Activated naive CD4-positive, alpha-beta T cell treated with anti-CD3 and anti-CD28 coated beads, Interleukin-2, amount 10 ng/mL, durations not matched to agents 5 hours and 36 hours (primary cell): Measurements from ENCODE around the gene ACAD10. TPM values are rescaled to one million over a fixed set of nuclear protein-coding genes. Genes with fewer than 3 reads are reported as not detected.

Source experiments
- microRNA-seq: library from miRNA; unstranded; fragments of <30 nt; microRNA quantifications from one replicate; pipeline ENCODE4 v1.2.0, GENCODE V29; 2022; ENCODE audit warnings: borderline microRNAs expressed, borderline replicate concordance
- total RNA-seq, 2 experiments: library from RNA; stranded (reverse); gene quantifications; one replicate each; pipeline ENCODE4 v1.2.3, GENCODE V29; 2021

The ACAD10 gene
- 10 to 100 TPM; 24.9 to 31.4 TPM for total RNA-seq

DNA sequence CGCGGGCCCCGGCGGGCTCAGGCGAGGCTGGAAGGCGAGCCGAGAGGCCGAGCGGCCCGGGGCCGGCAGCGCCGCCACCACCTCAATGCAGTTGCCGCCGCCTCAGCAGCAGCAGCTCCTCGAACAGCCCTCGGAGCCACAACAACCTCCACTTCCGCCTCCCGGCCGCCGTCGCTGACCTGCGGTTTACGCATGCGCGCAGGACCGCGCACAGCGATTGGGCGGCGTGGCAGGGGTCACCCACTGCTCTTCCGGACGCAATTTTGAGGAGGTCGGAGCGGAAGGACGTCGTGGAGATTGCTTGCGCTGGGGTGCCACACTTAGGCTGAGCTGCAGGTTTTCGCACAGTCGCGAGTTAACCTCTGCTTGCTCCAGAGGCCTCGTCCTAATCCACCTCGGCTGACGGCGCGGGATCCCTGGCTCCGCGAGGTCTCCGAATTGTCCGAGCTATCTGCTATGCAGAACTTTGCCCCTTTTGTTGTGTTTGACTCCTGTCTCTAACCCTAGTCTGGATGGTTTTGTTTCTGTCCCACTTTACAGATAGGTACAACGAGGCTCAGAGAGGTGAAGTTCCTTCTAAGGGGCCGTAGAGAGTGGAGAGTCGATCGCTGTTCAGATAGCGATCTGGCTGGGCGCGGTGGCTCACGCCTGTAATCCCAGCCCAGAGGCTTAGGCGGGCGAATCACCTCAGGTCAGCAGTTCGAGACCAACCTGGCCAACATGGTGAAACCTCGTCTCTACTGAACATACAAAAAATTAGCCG lies at the start of gene ACAD10, which contains the start of gene BRAP:
Gene ACAD10, plus strand, starts transcription at position 243 of the 763 bp plus-strand sequence. CDS start 6,657 bp downstream, outside the sequence.
Gene BRAP, minus strand, starts transcription at position 146 of the 763 bp plus-strand sequence. CDS start 164 bp downstream, outside the sequence.

DNA sequence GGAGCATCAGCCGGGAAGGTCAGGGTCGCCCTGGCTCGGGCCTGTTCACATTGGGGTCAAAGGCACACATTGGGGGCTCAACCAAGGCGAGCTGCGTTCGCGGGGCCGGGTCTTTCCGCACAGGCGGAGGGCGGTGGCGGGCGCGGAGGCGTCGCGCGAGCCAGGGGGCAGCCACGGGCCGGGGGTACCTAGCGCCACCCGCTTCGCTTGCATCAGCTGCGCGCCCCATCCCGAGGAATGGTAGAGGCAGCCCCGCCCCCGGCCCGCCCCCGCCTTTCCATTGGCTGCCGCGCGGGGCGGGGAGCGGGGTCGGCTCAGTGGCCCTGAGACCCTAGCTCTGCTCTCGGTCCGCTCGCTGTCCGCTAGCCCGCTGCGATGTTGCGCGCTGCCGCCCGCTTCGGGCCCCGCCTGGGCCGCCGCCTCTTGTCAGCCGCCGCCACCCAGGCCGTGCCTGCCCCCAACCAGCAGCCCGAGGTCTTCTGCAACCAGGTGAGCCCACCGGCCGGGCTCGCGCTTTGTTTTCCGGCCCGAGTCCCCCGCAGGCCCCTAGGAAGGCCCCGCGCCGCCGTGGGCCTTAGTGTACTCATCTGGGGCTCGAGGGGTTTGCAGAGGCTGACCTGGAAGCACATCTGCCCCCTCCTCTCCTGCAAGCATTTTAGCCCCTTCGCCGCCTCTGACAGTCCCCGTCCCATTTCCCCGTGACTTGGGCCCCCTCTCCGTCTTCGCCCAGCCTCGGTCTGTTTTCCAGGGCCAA lies 80.9 kb downstream of the ACAD10 start, which contains the start of gene ALDH2:
Gene ALDH2, plus strand, starts transcription at position 326 of the 754 bp plus-strand sequence. Its CDS starts 50 bp downstream, at position 376.

Small RNAs within 50 kb of the gene (microRNA-seq; reads per million reads assigned to microRNA genes)
- gene MIR6761, result not detected

Other genes starting within 250 kb of the ACAD10 start
- 10 to 100 TPM; 36.7 to 41.7 TPM for gene ATXN2, start 86.7 kb upstream of the ACAD10 start, total RNA-seq
- gene BRAP, start 97 bp upstream of the ACAD10 start, total RNA-seq, result 10 to 100 TPM; 18.7 to 20.9 TPM
- gene ALDH2, start 80.9 kb downstream of the ACAD10 start, total RNA-seq, result under 1 TPM; 0.50 to 0.51 TPM
- gene MAPKAPK5, start 156.2 kb downstream of the ACAD10 start, total RNA-seq, result 10 to 100 TPM; 43.2 to 45.7 TPM